SK-N-SH treated with all-trans-retinoic acid at 6 μM for 48 hours (cell line): ENCODE data around the gene ZFAND3.

Experiments
- ARNTL ChIP-seq: fragments of 450-650 bp; formaldehyde crosslinking; IDR thresholded peaks from 2 replicates; pipeline ENCODE4 v1.5.0; 2020; ENCODE audit warnings: low read depth, mild to moderate bottlenecking, moderate library complexity, borderline replicate concordance
- GLIS3 ChIP-seq: fragments of 250-450 bp; sonication (Bioruptor Pico); IDR thresholded peaks from 2 replicates; pipeline ENCODE4 v1.5.0; 2020; ENCODE audit warnings: mild to moderate bottlenecking, moderate library complexity
- OSR1 ChIP-seq: fragments of 250-450 bp; sonication (Bioruptor Pico); IDR thresholded peaks from 2 replicates; pipeline ENCODE4 v1.8.0; 2022; ENCODE audit warnings: moderate library complexity, mild to moderate bottlenecking, inconsistent platforms
- POU6F1 ChIP-seq: fragments of 250-450 bp; sonication (Bioruptor Pico); IDR thresholded peaks from 2 replicates; pipeline ENCODE4 v1.8.0; 2021; ENCODE audit warnings: low read depth, mild to moderate bottlenecking, moderate library complexity, borderline replicate concordance
- RARB ChIP-seq: fragments of 250-450 bp; sonication (Bioruptor Pico); IDR thresholded peaks from 2 replicates; pipeline ENCODE4 v1.8.0; 2021; ENCODE audit warnings: mild to moderate bottlenecking, moderate library complexity
- ZFP3 ChIP-seq: fragments of 250-450 bp; sonication (Bioruptor Pico); IDR thresholded peaks from 2 replicates; pipeline ENCODE4 v1.5.0; 2020; ENCODE audit warnings: mild to moderate bottlenecking, moderate library complexity
- ZFP30 ChIP-seq: fragments of 450-650 bp; formaldehyde crosslinking; IDR thresholded peaks from 2 replicates; pipeline ENCODE4 v1.5.0; 2022; ENCODE audit warnings: mild to moderate bottlenecking, moderate library complexity
- ZNF8 ChIP-seq: fragments of 450-650 bp; formaldehyde crosslinking; IDR thresholded peaks from 2 replicates; pipeline ENCODE4 v1.5.0; 2020; ENCODE audit warnings: mild to moderate bottlenecking, moderate library complexity
- TF ChIP-seq, protein P1 (sequence below): fragments of 250-450 bp; sonication (Bioruptor Pico); IDR thresholded peaks from 2 replicates; pipeline ENCODE4 v1.8.0; 2020; ENCODE audit warnings: mild to moderate bottlenecking, moderate library complexity, borderline replicate concordance
- TF ChIP-seq, protein P2 (sequence below): fragments of 250-450 bp; sonication (Bioruptor Pico); IDR thresholded peaks from 2 replicates; pipeline ENCODE4 v1.5.0; 2020; ENCODE audit warnings: mild to moderate bottlenecking, moderate library complexity
- TF ChIP-seq, protein P3 (sequence below): fragments of 250-450 bp; sonication (Bioruptor Pico); IDR thresholded peaks from 2 replicates; pipeline ENCODE4 v1.5.1; 2020; ENCODE audit warnings: low read depth, mild to moderate bottlenecking, moderate library complexity

- TF ChIP-seq, protein P1, sequence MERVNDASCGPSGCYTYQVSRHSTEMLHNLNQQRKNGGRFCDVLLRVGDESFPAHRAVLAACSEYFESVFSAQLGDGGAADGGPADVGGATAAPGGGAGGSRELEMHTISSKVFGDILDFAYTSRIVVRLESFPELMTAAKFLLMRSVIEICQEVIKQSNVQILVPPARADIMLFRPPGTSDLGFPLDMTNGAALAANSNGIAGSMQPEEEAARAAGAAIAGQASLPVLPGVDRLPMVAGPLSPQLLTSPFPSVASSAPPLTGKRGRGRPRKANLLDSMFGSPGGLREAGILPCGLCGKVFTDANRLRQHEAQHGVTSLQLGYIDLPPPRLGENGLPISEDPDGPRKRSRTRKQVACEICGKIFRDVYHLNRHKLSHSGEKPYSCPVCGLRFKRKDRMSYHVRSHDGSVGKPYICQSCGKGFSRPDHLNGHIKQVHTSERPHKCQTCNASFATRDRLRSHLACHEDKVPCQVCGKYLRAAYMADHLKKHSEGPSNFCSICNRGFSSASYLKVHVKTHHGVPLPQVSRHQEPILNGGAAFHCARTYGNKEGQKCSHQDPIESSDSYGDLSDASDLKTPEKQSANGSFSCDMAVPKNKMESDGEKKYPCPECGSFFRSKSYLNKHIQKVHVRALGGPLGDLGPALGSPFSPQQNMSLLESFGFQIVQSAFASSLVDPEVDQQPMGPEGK (CRISPR knock-in tag): no peak
- no peak for TF ChIP-seq RARB (CRISPR knock-in tag)
- TF ChIP-seq ARNTL (CRISPR knock-in tag): no peak
- TF ChIP-seq ZFP3 (CRISPR knock-in tag): no peak
- TF ChIP-seq GLIS3 (CRISPR knock-in tag): no peak
- TF ChIP-seq POU6F1 (CRISPR knock-in tag): no peak
- TF ChIP-seq, protein P2, sequence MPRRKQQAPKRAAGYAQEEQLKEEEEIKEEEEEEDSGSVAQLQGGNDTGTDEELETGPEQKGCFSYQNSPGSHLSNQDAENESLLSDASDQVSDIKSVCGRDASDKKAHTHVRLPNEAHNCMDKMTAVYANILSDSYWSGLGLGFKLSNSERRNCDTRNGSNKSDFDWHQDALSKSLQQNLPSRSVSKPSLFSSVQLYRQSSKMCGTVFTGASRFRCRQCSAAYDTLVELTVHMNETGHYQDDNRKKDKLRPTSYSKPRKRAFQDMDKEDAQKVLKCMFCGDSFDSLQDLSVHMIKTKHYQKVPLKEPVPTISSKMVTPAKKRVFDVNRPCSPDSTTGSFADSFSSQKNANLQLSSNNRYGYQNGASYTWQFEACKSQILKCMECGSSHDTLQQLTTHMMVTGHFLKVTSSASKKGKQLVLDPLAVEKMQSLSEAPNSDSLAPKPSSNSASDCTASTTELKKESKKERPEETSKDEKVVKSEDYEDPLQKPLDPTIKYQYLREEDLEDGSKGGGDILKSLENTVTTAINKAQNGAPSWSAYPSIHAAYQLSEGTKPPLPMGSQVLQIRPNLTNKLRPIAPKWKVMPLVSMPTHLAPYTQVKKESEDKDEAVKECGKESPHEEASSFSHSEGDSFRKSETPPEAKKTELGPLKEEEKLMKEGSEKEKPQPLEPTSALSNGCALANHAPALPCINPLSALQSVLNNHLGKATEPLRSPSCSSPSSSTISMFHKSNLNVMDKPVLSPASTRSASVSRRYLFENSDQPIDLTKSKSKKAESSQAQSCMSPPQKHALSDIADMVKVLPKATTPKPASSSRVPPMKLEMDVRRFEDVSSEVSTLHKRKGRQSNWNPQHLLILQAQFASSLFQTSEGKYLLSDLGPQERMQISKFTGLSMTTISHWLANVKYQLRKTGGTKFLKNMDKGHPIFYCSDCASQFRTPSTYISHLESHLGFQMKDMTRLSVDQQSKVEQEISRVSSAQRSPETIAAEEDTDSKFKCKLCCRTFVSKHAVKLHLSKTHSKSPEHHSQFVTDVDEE (CRISPR knock-in tag): no peak
- TF ChIP-seq ZNF8 (CRISPR knock-in tag): no peak
- no peak for TF ChIP-seq ZFP30 (CRISPR knock-in tag)
- TF ChIP-seq, protein P3, sequence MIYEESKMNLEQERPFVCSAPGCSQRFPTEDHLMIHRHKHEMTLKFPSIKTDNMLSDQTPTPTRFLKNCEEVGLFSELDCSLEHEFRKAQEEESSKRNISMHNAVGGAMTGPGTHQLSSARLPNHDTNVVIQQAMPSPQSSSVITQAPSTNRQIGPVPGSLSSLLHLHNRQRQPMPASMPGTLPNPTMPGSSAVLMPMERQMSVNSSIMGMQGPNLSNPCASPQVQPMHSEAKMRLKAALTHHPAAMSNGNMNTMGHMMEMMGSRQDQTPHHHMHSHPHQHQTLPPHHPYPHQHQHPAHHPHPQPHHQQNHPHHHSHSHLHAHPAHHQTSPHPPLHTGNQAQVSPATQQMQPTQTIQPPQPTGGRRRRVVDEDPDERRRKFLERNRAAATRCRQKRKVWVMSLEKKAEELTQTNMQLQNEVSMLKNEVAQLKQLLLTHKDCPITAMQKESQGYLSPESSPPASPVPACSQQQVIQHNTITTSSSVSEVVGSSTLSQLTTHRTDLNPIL (CRISPR knock-in tag): no peak
- no peak for TF ChIP-seq OSR1
Observed at GRCh38 chr6:37988696-37989095, 169.2 kb downstream of the ZFAND3 start.
